Measurements from ENCODE around the gene EED.
"Not testable (repeated sequence)": the region's sequence is repeated elsewhere in the genome, so short reads cannot be mapped to it uniquely, and the experiment has no call there.

DNA sequence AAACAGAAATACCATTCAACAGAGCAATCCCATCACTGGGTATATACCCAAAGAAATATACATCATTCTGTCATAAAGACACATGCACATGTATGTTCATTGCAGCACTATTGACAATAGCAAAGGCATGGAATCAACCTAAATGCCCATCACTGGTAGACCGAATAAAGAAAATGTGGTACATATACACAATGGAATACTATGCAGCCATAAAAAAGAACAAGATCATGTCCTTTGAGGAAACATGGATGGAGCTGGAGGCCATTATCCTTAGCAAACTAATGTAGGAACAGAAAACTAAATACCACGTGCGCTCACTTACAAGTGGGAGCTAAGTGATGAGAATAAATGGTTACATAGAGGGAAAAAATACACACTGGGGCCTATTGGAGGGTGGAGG lies 19.2 kb upstream of the EED start:
- TF ChIP-seq YY1 (IDR thresholded peaks at IDR 0.05; ENCODE audit: insufficient read depth, insufficient read length); ZNF274 (IDR thresholded peaks at IDR 0.05; ENCODE audit: low read depth, low read length): not testable (repeated sequence)
